ENCODE results near the gene MOB3C.

MOB3C gene

GRCh38 chr1:46603858-46604549 lies 12.6 kb downstream of the MOB3C start, which contains the start of gene MKNK1:
Gene MKNK1 (minus strand): TSS chr1:46604268. CDS start chr1:46583327, 20,941 bp downstream.
- DNase-seq, result peak; percentile 97

GRCh38 chr1:46603481-46603857 lies 13.1 kb downstream of the MOB3C start:
- no peak for DNase-seq

- DNase-seq, result no peak
Measured at GRCh38 chr1:46601257-46602007, 15.2 kb downstream of the MOB3C start.

- no peak for DNase-seq
Measured at GRCh38 chr1:46599059-46599970, 17.3 kb downstream of the MOB3C start.

GRCh38 chr1:46596846-46597245 lies 19.8 kb downstream of the MOB3C start:
- no peak for DNase-seq

- no peak for DNase-seq
Measured at GRCh38 chr1:46596036-46596435, 20.6 kb downstream of the MOB3C start.

- DNase-seq, result no peak
Measured at GRCh38 chr1:46595127-46595526, 21.5 kb downstream of the MOB3C start.

GRCh38 chr1:46594063-46594462 lies 22.5 kb downstream of the MOB3C start:
- DNase-seq, result no peak

GRCh38 chr1:46592823-46593222 lies 23.8 kb downstream of the MOB3C start:
- DNase-seq, result no peak

- no peak for DNase-seq
Measured at GRCh38 chr1:46589529-46589928, 27.1 kb downstream of the MOB3C start.

- DNase-seq, result no peak
Measured at GRCh38 chr1:46587069-46587468, 29.5 kb downstream of the MOB3C start.

- DNase-seq, result no peak
Measured at GRCh38 chr1:46585312-46585938, 31.2 kb downstream of the MOB3C start.

- no peak for DNase-seq
Measured at GRCh38 chr1:46583494-46583893, 33.1 kb downstream of the MOB3C start.

GRCh38 chr1:46582972-46583371 lies 33.6 kb downstream of the MOB3C start:
- no peak for DNase-seq

GRCh38 chr1:46581681-46582455 lies 34.7 kb downstream of the MOB3C start:
- DNase-seq, result no peak

GRCh38 chr1:46580140-46580903 lies 36.3 kb downstream of the MOB3C start:
- no peak for DNase-seq

- no peak for DNase-seq
Measured at GRCh38 chr1:46577671-46578070, 38.9 kb downstream of the MOB3C start.

GRCh38 chr1:46576596-46576995 lies 40.0 kb downstream of the MOB3C start:
- no peak for DNase-seq

- DNase-seq, result no peak
Measured at GRCh38 chr1:46575778-46576177, 40.8 kb downstream of the MOB3C start.

- no peak for DNase-seq
Measured at GRCh38 chr1:46575300-46575699, 41.3 kb downstream of the MOB3C start.

GRCh38 chr1:46571691-46572225 lies 44.9 kb downstream of the MOB3C start:
- no peak for DNase-seq

All from NCI-H510A treated with DMSO at 0.1 percent for 48 hours (cell line).